ENCODE data around the gene FSHR. TPM values are rescaled to one million over a fixed set of nuclear protein-coding genes. Genes with fewer than 3 reads are reported as not detected.

The FSHR gene
- total RNA-seq, 4 donors from 2014 or later, result not detected

DNA sequence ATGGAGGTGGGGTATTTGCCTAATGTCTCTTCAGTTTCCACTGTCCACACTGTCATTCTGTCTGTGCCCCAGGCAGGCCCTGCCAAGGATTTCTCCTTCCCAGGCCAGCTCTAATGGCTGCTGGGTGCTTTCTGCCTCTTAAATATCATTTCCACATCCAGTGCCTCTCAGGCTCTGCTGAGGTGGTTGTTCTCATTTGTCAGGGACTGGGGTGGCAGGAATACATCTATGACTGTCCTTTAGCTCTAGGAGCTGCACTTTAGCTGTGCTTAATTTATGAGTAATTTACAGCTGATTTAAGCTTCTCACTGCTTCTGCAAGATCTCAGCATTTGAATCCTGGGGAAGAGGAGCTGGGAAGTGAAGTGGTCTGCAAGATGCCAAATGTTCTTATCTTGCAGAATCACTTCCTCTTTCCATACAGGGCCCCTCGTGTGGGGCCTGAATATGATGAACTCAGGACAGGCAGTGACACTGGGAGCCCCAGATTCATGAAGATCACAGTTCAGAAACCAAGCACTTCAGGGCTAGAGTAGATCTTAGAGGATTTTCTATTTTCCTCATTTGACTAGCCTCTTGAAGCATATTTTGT is 150.2 kb downstream of the FSHR start:
- Histone ChIP-seq H3K27ac (no peak overlapping the region), H3K4me3 (no peak overlapping the region), H3K4me1 (no peaks in the 10 kb centered on the region), H3K36me3 (no peaks in the 10 kb centered on the region), H3K9me3 (no peaks in the 10 kb centered on the region), H3K27me3 (no peaks in the 10 kb centered on the region)
- intact Hi-C loops (cut with DNase I; ENCODE audit: low total_unique reads), result no loop called here
- in situ Hi-C loops (cut with MboI; ENCODE audit: low sequenced_read_pairs in 4 of 4), result no loop called here
- DNase-seq (no peak), ATAC-seq (no peak)
- TF ChIP-seq POLR2A (IDR thresholded peaks at IDR 0.05), result no peak
- TF ChIP-seq CTCF (IDR thresholded peaks at IDR 0.05 in 4 of 5, conservative IDR thresholded peaks at IDR 0.05 in 1 of 5), result no peak

DNA sequence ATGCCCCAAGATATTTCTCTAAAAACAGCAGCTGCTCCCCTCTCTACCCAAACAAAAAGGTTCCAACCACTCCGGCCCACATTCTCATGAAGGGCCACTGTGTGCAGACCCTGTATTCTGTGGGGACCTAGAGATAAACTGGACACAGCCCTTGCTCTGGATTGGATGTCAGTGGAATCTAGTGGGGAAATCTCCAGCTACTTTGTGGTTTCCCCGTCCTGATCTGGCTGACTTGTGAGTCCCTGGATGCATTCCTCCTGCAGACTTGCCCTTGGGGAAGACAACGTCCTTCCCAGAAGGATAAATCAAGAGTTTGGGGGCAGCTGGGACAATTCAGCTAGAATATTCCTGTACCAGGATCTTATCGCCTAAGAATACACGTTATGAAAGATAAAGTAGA is 151.1 kb downstream of the FSHR start:
- H3K9me3 ChIP-seq, result no peaks in the 10 kb centered on the region
- H3K4me1 ChIP-seq, result no peaks in the 10 kb centered on the region
- ATAC-seq, result no peak
- H3K36me3 ChIP-seq, result no peaks in the 10 kb centered on the region
- no peak for TF ChIP-seq CTCF (IDR thresholded peaks at IDR 0.05 in 4 of 5, conservative IDR thresholded peaks at IDR 0.05 in 1 of 5)
- TF ChIP-seq POLR2A (IDR thresholded peaks at IDR 0.05), result no peak
- H3K27ac ChIP-seq, result no peak overlapping the region
- no peaks in the 10 kb centered on the region for H3K27me3 ChIP-seq
- no peak for DNase-seq
- in situ Hi-C loops (cut with MboI; ENCODE audit: low sequenced_read_pairs in 4 of 4) (no loop called here), intact Hi-C loops (cut with DNase I; ENCODE audit: low total_unique reads) (no loop called here)
- H3K4me3 ChIP-seq, result no peak overlapping the region

DNA sequence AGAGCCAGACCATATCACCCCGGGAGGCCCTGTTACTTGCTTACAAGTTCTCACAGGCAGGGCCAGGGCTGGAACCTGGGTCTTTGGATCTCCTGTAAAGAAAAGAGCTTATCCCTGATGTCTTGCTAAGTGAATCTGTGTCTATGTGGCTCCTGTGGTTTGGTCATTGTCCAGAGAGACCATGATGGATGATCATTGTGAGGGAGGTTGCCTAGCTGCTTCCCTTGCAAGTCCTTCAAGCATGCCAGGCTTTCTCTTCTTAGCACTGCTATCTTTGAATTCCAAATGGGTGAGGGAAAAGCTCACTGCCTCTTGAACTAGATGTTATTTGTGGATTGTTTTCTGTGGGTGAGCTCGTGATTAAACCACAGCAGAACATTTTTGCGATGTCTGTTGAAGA is 151.6 kb downstream of the FSHR start:
- Histone ChIP-seq H3K9me3 (no peaks in the 10 kb centered on the region), H3K27ac (no peak overlapping the region), H3K27me3 (no peaks in the 10 kb centered on the region), H3K4me3 (no peak overlapping the region), H3K4me1 (no peaks in the 10 kb centered on the region), H3K36me3 (no peaks in the 10 kb centered on the region)
- no peak for DNase-seq
- ATAC-seq, result no peak
- intact Hi-C loops (cut with DNase I; ENCODE audit: low total_unique reads), result no loop called here
- in situ Hi-C loops (cut with MboI; ENCODE audit: low sequenced_read_pairs in 4 of 4), result no loop called here
- TF ChIP-seq CTCF (IDR thresholded peaks at IDR 0.05 in 4 of 5, conservative IDR thresholded peaks at IDR 0.05 in 1 of 5) (no peak), POLR2A (IDR thresholded peaks at IDR 0.05) (no peak)

DNA sequence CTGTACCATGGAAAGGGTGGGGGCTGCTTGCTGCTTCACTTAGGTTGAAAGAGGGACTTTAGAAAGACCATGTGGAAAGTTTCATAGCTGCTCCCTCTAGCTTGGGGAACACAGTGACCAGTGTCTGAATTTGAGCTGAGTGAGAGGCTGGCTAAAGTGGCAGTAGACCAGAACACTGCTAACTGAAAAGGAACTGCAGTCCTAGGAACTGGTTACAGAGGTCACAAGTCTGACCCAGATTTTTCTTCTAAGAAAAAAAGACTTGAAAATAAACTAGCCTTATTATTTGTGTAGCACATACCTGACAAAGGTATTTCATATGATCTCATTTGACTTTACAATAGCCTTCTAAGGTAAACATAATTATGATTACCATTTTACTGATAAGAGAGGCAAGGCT is 153.6 kb downstream of the FSHR start:
- intact Hi-C loops (cut with DNase I; ENCODE audit: low total_unique reads) (no loop called here), in situ Hi-C loops (cut with MboI; ENCODE audit: low sequenced_read_pairs in 4 of 4) (no loop called here)
- Histone ChIP-seq H3K27ac (no peak overlapping the region), H3K9me3 (no peaks in the 10 kb centered on the region), H3K4me3 (no peak overlapping the region), H3K4me1 (no peaks in the 10 kb centered on the region), H3K27me3 (no peaks in the 10 kb centered on the region), H3K36me3 (no peaks in the 10 kb centered on the region)
- TF ChIP-seq POLR2A (IDR thresholded peaks at IDR 0.05) (no peak), CTCF (IDR thresholded peaks at IDR 0.05 in 4 of 5, conservative IDR thresholded peaks at IDR 0.05 in 1 of 5) (no peak)
- no peak for DNase-seq
- no peak for ATAC-seq

GRCh38 chr2:48998449-48998848 is 155.9 kb downstream of the FSHR start:
- no peak overlapping the region for H3K4me3 ChIP-seq
- no peaks in the 10 kb centered on the region for H3K4me1 ChIP-seq
- intact Hi-C loops (cut with DNase I; ENCODE audit: low total_unique reads) (no loop called here), in situ Hi-C loops (cut with MboI; ENCODE audit: low sequenced_read_pairs in 4 of 4) (no loop called here)
- H3K36me3 ChIP-seq, result no peaks in the 10 kb centered on the region
- ATAC-seq, result no peak
- H3K27ac ChIP-seq, result no peak overlapping the region
- no peak for DNase-seq
- H3K9me3 ChIP-seq, result no peaks in the 10 kb centered on the region
- H3K27me3 ChIP-seq, result no peaks in the 10 kb centered on the region
- no peak for TF ChIP-seq POLR2A (IDR thresholded peaks at IDR 0.05)
- TF ChIP-seq CTCF (IDR thresholded peaks at IDR 0.05 in 4 of 5, conservative IDR thresholded peaks at IDR 0.05 in 1 of 5), result no peak

Data from gastrocnemius medialis (tissue), 4 donors.